Ishikawa (cell line): ENCODE measurements around the gene PRKN.

Experiments used
- CEBPB ChIP-seq: IDR thresholded peaks from 2 replicates; pipeline ENCODE4 v1.6.1; 2012
- CREB1 ChIP-seq: IDR thresholded peaks from 2 replicates; pipeline ENCODE4 v1.6.1; 2012; ENCODE audit warnings: low read depth
- EGR1 ChIP-seq: IDR thresholded peaks from 2 replicates; pipeline ENCODE4 v1.6.1; 2012
- EP300 ChIP-seq: IDR thresholded peaks from 2 replicates; pipeline ENCODE4 v1.6.1; 2012; ENCODE audit warnings: borderline replicate concordance
- FOXM1 ChIP-seq: IDR thresholded peaks from 2 replicates; pipeline ENCODE4 v1.6.1; 2012; ENCODE audit warnings: low read depth, borderline replicate concordance
- MAX ChIP-seq: IDR thresholded peaks from 2 replicates; pipeline ENCODE4 v1.6.1; 2012
- NFIC ChIP-seq: IDR thresholded peaks from 2 replicates; pipeline ENCODE4 v1.6.1; 2012
- RAD21 ChIP-seq: IDR thresholded peaks from 2 replicates; pipeline ENCODE4 v1.6.1; 2012; ENCODE audit warnings: low read depth
- REST ChIP-seq: IDR thresholded peaks from 2 replicates; pipeline ENCODE4 v1.6.1; 2012; ENCODE audit warnings: low read depth, mild to moderate bottlenecking
- TAF1 ChIP-seq: IDR thresholded peaks from 2 replicates; pipeline ENCODE4 v1.6.1; 2012; ENCODE audit warnings: low read depth, mild to moderate bottlenecking
- TCF12 ChIP-seq: IDR thresholded peaks from 2 replicates; pipeline ENCODE4 v1.6.1; 2012; ENCODE audit warnings: low read depth
- TEAD4 ChIP-seq: IDR thresholded peaks from 2 replicates; pipeline ENCODE4 v1.6.1; 2012
- USF1 ChIP-seq: IDR thresholded peaks from 2 replicates; pipeline ENCODE4 v1.6.1; 2012
- YY1 ChIP-seq: IDR thresholded peaks from 2 replicates; pipeline ENCODE4 v1.6.1; 2012; ENCODE audit warnings: low read depth
- ZBTB7A ChIP-seq: IDR thresholded peaks from 2 replicates; pipeline ENCODE4 v1.6.1; 2012; ENCODE audit warnings: low read depth

PRKN gene

GRCh38 chr6:161951126-161951525 lies 776.4 kb downstream of the PRKN start:
- TF ChIP-seq TCF12 (no peak), FOXM1 (no peak), TAF1 (no peak), EP300 (no peak), USF1 (no peak), CEBPB (no peak), RAD21 (no peak), TEAD4 (no peak), NFIC (no peak), MAX (no peak), REST (no peak), YY1 (no peak), CREB1 (no peak), EGR1 (no peak), ZBTB7A (no peak)

- TF ChIP-seq MAX: no peak
- TF ChIP-seq EP300: no peak
- TF ChIP-seq REST: no peak
- no peak for TF ChIP-seq CEBPB
- no peak for TF ChIP-seq ZBTB7A
- no peak for TF ChIP-seq USF1
- no peak for TF ChIP-seq TEAD4
- no peak for TF ChIP-seq NFIC
- TF ChIP-seq EGR1: no peak
- TF ChIP-seq RAD21: no peak
- TF ChIP-seq TCF12: no peak
- TF ChIP-seq TAF1: no peak
- no peak for TF ChIP-seq FOXM1
- no peak for TF ChIP-seq CREB1
- TF ChIP-seq YY1: no peak
These were observed 778.0 kb downstream of the PRKN start for GRCh38 chr6:161949531-161949930.

GRCh38 chr6:161948462-161948861 lies 779.1 kb downstream of the PRKN start:
- TF ChIP-seq EGR1 (no peak), CREB1 (no peak), TCF12 (no peak), NFIC (no peak), EP300 (no peak), RAD21 (no peak), TAF1 (no peak), TEAD4 (no peak), CEBPB (no peak), ZBTB7A (no peak), FOXM1 (no peak), USF1 (no peak), MAX (no peak), YY1 (no peak), REST (no peak)

DNA sequence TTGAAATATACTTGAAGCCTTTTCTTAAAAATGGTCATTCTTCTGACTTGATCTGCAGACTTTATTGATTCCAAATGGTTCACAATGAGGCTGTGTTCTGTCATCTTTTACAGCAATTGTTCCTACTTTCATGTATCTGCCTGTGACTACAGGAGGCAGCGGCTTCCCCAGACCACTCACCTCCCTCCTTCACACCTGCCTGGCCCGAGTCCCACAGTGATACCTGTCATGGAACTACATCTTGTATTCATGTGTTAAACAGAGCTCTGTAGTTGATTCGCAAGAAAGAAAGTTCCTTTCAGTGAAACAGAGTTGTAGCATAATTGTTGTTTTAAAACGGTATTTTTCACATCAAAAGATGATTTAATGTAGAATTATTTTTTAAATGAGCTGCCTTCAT lies 780.2 kb downstream of the PRKN start:
- TF ChIP-seq FOXM1 (no peak), USF1 (no peak), TAF1 (no peak), MAX (no peak)
